ENCODE data around the gene CTCFL. TPM values are rescaled to one million over a fixed set of nuclear protein-coding genes. Genes with fewer than 3 reads are reported as not detected.
A peak's percentile ranks its signal among the peaks of the same experiment; 100 is the strongest.

CTCFL gene
- total RNA-seq, 1 donor from 2014 or later = not detected

DNA sequence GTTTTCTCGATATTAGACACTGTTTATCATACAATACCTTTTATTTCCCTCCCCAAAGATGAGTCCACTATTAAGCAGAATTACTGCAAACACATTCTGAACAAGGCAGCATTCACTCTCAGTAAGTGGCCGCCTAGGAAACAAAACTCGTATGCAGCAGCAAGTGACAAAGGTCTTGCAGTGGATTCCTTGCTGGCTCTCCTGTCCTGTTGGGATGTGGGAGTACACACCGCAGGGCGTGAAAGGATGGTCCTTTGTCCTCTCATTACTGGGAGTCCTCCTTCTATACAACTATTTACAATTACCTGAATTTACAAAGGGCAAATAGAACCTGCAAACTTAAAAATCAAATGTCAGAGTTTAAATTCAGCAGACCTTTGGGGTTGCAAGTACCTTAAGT, 16.1 kb downstream of the CTCFL start:
- Mint-ChIP-seq H3K27me3 (ENCODE audit: insufficient read depth, low read depth) (peaks cover 10% of the 10 kb centered on the region), H3K36me3 (no peaks in the 10 kb centered on the region), H3K9me3 (no peaks in the 10 kb centered on the region), H3K27ac (no peak overlapping the region), H3K4me3 (no peak overlapping the region), H3K4me1 (peaks cover 43% of the 10 kb centered on the region)
- H3K79me2 ChIP-seq (ENCODE audit: low read depth) = no peaks in the 10 kb centered on the region
- no peak overlapping the region for H3K9ac ChIP-seq
- H3K36me3 ChIP-seq = no peaks in the 10 kb centered on the region
- no peaks in the 10 kb centered on the region for H3K9me3 ChIP-seq (ENCODE audit: low read depth)
- peak overlapping the region; percentile 68 for H3K4me2 ChIP-seq
- H3K4me1 ChIP-seq = peaks cover 37% of the 10 kb centered on the region
- H3F3A ChIP-seq (ENCODE audit: low read depth) = peaks cover 40% of the 10 kb centered on the region
- H3K4me3 ChIP-seq = peak overlapping the region; percentile 32
- DNase-seq (ENCODE audit: low spot score) = peak; percentile 68
- TF ChIP-seq, protein P1, sequence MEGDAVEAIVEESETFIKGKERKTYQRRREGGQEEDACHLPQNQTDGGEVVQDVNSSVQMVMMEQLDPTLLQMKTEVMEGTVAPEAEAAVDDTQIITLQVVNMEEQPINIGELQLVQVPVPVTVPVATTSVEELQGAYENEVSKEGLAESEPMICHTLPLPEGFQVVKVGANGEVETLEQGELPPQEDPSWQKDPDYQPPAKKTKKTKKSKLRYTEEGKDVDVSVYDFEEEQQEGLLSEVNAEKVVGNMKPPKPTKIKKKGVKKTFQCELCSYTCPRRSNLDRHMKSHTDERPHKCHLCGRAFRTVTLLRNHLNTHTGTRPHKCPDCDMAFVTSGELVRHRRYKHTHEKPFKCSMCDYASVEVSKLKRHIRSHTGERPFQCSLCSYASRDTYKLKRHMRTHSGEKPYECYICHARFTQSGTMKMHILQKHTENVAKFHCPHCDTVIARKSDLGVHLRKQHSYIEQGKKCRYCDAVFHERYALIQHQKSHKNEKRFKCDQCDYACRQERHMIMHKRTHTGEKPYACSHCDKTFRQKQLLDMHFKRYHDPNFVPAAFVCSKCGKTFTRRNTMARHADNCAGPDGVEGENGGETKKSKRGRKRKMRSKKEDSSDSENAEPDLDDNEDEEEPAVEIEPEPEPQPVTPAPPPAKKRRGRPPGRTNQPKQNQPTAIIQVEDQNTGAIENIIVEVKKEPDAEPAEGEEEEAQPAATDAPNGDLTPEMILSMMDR (IDR thresholded peaks at IDR 0.05) = no peak
- TF ChIP-seq EZH2 (IDR thresholded peaks at IDR 0.05) (no peak), EZH2phosphoT487 (IDR thresholded peaks at IDR 0.05) (no peak)
- no peaks in the 10 kb centered on the region for H3K27me3 ChIP-seq
- H2AFZ ChIP-seq (replicated peaks) = no peak overlapping the region
- no peaks in the 10 kb centered on the region for H4K20me1 ChIP-seq (ENCODE audit: low read depth)
- peak overlapping the region; percentile 82 for H3K27ac ChIP-seq

DNA sequence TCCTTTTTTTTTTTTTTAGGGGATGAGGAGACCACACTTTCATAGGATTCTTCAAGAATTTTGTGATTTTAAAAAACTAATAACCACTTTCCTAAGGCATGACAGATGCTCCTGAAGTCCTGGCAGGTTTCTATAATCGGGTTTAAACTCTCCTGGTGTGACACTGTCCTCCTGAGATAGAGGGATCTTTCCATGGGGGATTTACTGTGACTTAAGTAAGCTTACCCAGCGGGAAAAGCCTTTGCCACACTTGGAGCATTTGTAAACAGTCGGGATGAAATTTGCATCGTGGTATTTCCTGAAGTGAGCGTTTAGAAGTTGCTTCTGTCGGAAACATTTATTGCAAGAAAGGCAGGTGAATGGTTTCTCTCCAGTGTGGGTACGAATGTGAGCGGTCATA, 16.6 kb downstream of the CTCFL start:
- peaks cover 36% of the 10 kb centered on the region for H3F3A ChIP-seq (ENCODE audit: low read depth)
- H3K4me2 ChIP-seq = peak overlapping the region; percentile 68
- peak overlapping the region; percentile 32 for H3K4me3 ChIP-seq
- H3K4me1 ChIP-seq = peaks cover 33% of the 10 kb centered on the region
- H2AFZ ChIP-seq (replicated peaks) = no peak overlapping the region
- DNase-seq (ENCODE audit: low spot score) = peak; percentile 82
- no peaks in the 10 kb centered on the region for H3K36me3 ChIP-seq
- TF ChIP-seq, protein P1 (IDR thresholded peaks at IDR 0.05) = no peak
- TF ChIP-seq EZH2 (IDR thresholded peaks at IDR 0.05) (no peak), EZH2phosphoT487 (IDR thresholded peaks at IDR 0.05) (peak; percentile 41)
- peak overlapping the region; percentile 82 for H3K27ac ChIP-seq
- peaks cover 40% of the 10 kb centered on the region for H3K4me1 Mint-ChIP-seq
- H4K20me1 ChIP-seq (ENCODE audit: low read depth) = no peaks in the 10 kb centered on the region
- no peaks in the 10 kb centered on the region for H3K79me2 ChIP-seq (ENCODE audit: low read depth)
- H3K36me3 Mint-ChIP-seq = no peaks in the 10 kb centered on the region
- H3K4me3 Mint-ChIP-seq = no peak overlapping the region
- no peaks in the 10 kb centered on the region for H3K27me3 ChIP-seq
- H3K9ac ChIP-seq = no peak overlapping the region
- peaks cover 10% of the 10 kb centered on the region for H3K27me3 Mint-ChIP-seq (ENCODE audit: insufficient read depth, low read depth)
- H3K27ac Mint-ChIP-seq = peak overlapping the region; percentile 51
- H3K9me3 Mint-ChIP-seq = no peaks in the 10 kb centered on the region
- no peaks in the 10 kb centered on the region for H3K9me3 ChIP-seq (ENCODE audit: low read depth)

DNA sequence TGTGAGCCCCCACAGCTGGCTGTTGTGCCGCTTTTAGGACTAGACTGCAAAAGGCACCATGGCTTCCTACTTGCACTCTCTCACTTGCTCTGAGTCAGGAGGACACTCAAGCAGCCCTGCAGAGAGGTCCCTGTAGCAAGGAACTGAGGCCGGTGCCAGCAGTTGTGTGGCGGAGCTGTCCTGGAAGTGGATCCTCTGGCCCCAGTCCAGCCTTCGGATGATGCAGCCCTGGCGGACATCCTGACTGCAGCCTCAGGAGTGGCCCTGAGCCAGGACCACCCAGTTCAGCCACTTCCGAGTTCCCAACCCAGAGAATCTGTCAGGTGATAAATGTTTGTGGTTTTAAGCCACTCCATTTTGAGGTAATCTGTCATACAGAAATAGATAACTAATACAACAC, 17.5 kb downstream of the CTCFL start:
- Mint-ChIP-seq H3K4me1 (peaks cover 40% of the 10 kb centered on the region), H3K27me3 (ENCODE audit: insufficient read depth, low read depth) (peaks cover 13% of the 10 kb centered on the region), H3K4me3 (no peak overlapping the region), H3K36me3 (no peaks in the 10 kb centered on the region), H3K27ac (no peak overlapping the region), H3K9me3 (no peaks in the 10 kb centered on the region)
- H3F3A ChIP-seq (ENCODE audit: low read depth) = peaks cover 36% of the 10 kb centered on the region
- H3K27me3 ChIP-seq = no peaks in the 10 kb centered on the region
- no peak overlapping the region for H3K4me2 ChIP-seq
- no peak for DNase-seq (ENCODE audit: low spot score)
- TF ChIP-seq EZH2phosphoT487 (IDR thresholded peaks at IDR 0.05) = no peak
- TF ChIP-seq EZH2 (IDR thresholded peaks at IDR 0.05) = no peak
- no peaks in the 10 kb centered on the region for H4K20me1 ChIP-seq (ENCODE audit: low read depth)
- H3K4me3 ChIP-seq = no peak overlapping the region
- peaks cover 31% of the 10 kb centered on the region for H3K4me1 ChIP-seq
- no peaks in the 10 kb centered on the region for H3K9me3 ChIP-seq (ENCODE audit: low read depth)
- H3K27ac ChIP-seq = no peak overlapping the region
- no peak overlapping the region for H2AFZ ChIP-seq (replicated peaks)
- H3K36me3 ChIP-seq = no peaks in the 10 kb centered on the region
- no peaks in the 10 kb centered on the region for H3K79me2 ChIP-seq (ENCODE audit: low read depth)
- H3K9ac ChIP-seq = no peak overlapping the region

DNA sequence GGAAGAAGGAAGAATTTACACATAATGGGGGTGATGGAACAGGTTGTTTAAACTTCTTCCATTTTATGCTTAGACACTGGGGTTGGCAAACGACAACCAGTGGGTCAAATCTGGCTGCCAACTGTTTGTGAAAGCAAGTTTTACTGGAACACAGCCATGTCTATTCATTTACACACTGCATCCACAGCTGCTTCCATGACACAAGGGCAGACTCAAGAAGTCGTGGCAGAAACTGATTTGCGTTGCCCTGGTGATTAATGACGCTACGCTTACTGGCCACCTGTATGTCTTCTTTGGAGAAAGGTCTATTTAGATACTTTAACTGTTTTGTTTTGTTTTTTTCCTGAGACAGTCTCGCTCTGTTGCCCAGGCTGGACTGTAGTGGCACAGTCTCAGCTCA, 19.0 kb downstream of the CTCFL start:
- H3K27ac ChIP-seq = no peak overlapping the region

More for the DNA sequence above, 19.0 kb downstream of the CTCFL start:
- H3K27me3 Mint-ChIP-seq (ENCODE audit: insufficient read depth, low read depth) = peaks cover 15% of the 10 kb centered on the region
- TF ChIP-seq EZH2phosphoT487 (IDR thresholded peaks at IDR 0.05) (no peak), EZH2 (IDR thresholded peaks at IDR 0.05) (no peak)
- TF ChIP-seq, protein P1 (IDR thresholded peaks at IDR 0.05) = no peak
- Histone ChIP-seq H3K4me3 (no peak overlapping the region), H3K9ac (no peak overlapping the region), H3K9me3 (ENCODE audit: low read depth) (no peaks in the 10 kb centered on the region), H3K36me3 (no peaks in the 10 kb centered on the region), H4K20me1 (ENCODE audit: low read depth) (no peaks in the 10 kb centered on the region), H2AFZ (replicated peaks) (no peak overlapping the region), H3K79me2 (ENCODE audit: low read depth) (no peaks in the 10 kb centered on the region), H3K27me3 (no peaks in the 10 kb centered on the region), H3K4me1 (peaks cover 40% of the 10 kb centered on the region), H3F3A (ENCODE audit: low read depth) (peaks cover 37% of the 10 kb centered on the region), H3K4me2 (no peak overlapping the region)
- H3K4me1 Mint-ChIP-seq = peaks cover 44% of the 10 kb centered on the region
- H3K27ac Mint-ChIP-seq = peak overlapping the region; percentile 25
- H3K36me3 Mint-ChIP-seq = no peaks in the 10 kb centered on the region
- no peak for DNase-seq (ENCODE audit: low spot score)
- no peak overlapping the region for H3K4me3 Mint-ChIP-seq
- no peaks in the 10 kb centered on the region for H3K9me3 Mint-ChIP-seq

Data from neural progenitor cell (in vitro differentiated cells).